GM12878 (cell line): ENCODE measurements around the gene CBLB. TPM values are rescaled to one million over a fixed set of nuclear protein-coding genes. Genes with fewer than 3 reads are reported as not detected.
A peak's percentile ranks its signal among the peaks of the same experiment; 100 is the strongest.

Experiments used
- BCL11A ChIP-seq: IDR thresholded peaks from 2 replicates; pipeline ENCODE4 v1.6.1; 2011; ENCODE audit warnings: low read depth, low read length
- CBX5 ChIP-seq: sonication (generic); IDR thresholded peaks from 2 replicates; pipeline ENCODE4 v1.6.1; 2016; ENCODE audit warnings: low read depth, moderate library complexity, mild to moderate bottlenecking, inconsistent platforms
- CHD2 ChIP-seq: IDR thresholded peaks from 2 replicates; pipeline ENCODE4 v1.6.1; 2011; ENCODE audit warnings: low read depth, low read length, improper control_type of control experiment, borderline replicate concordance
- CREM ChIP-seq: IDR thresholded peaks from 2 replicates; pipeline ENCODE4 v1.6.1; 2014; ENCODE audit warnings: antibody characterized with exemption, low read depth
- CTCF ChIP-seq, 3 experiments: IDR thresholded peaks in 2 of 3; conservative IDR thresholded peaks in 1 of 3; 2 replicates each; pipeline ENCODE4 v1.5.1; 2011; ENCODE audit warnings: low read depth in 3 of 3, low read length in 3 of 3, mild to moderate bottlenecking in 3 of 3, control low read depth in 2 of 3, moderate library complexity in 2 of 3, inconsistent platforms in 1 of 3, mixed read lengths in 1 of 3; ENCODE audit not compliant: control insufficient read depth in 2 of 3, insufficient read depth in 1 of 3; ENCODE audit errors: extremely low read depth in 1 of 3
- DPF2 ChIP-seq: fragments of 450-650 bp; IDR thresholded peaks from 2 replicates; pipeline ENCODE4 v1.6.1; 2017; ENCODE audit warnings: mild to moderate bottlenecking
- HCFC1 ChIP-seq: fragments of 150-350 bp; IDR thresholded peaks from 2 replicates; pipeline ENCODE4 v1.6.1; 2014; ENCODE audit warnings: low read length
- IRF4 ChIP-seq: IDR thresholded peaks from 2 replicates; pipeline ENCODE4 v1.6.1; 2011; ENCODE audit warnings: low read depth, low read length
- MAX ChIP-seq: IDR thresholded peaks from 2 replicates; pipeline ENCODE4 v1.6.1; 2012; ENCODE audit warnings: low read depth, low read length, improper control_type of control experiment
- MEF2A ChIP-seq: IDR thresholded peaks from 2 replicates; pipeline ENCODE4 v1.6.1; 2011; ENCODE audit warnings: low read depth, mild to moderate bottlenecking, low read length, moderate library complexity; ENCODE audit not compliant: insufficient read depth
- NBN ChIP-seq: fragments of 450-650 bp; IDR thresholded peaks from 2 replicates; pipeline ENCODE4 v1.6.1; 2016
- NKRF ChIP-seq: fragments of 450-650 bp; conservative IDR thresholded peaks from 2 replicates; pipeline ENCODE4 v1.6.1; 2017; ENCODE audit warnings: mild to moderate bottlenecking, moderate library complexity
- NRF1 ChIP-seq: conservative IDR thresholded peaks from 2 replicates; pipeline ENCODE4 v1.6.1; 2011; ENCODE audit warnings: mild to moderate bottlenecking, low read depth, low read length, improper control_type of control experiment
- POLR2AphosphoS5 ChIP-seq: IDR thresholded peaks from 2 replicates; pipeline ENCODE4 v1.6.1; 2011; ENCODE audit warnings: mild to moderate bottlenecking, low read length, inconsistent platforms
- RB1 ChIP-seq: fragments of 450-650 bp; formaldehyde crosslinking; IDR thresholded peaks from 2 replicates; pipeline ENCODE4 v1.6.1; 2017; ENCODE audit warnings: mild to moderate bottlenecking, borderline replicate concordance
- SUZ12 ChIP-seq: fragments of 200-600 bp; sonication (generic); IDR thresholded peaks from one replicate; pipeline ENCODE4 v1.6.1; 2018; ENCODE audit warnings: antibody characterized with exemption, mild to moderate bottlenecking; ENCODE audit not compliant: unreplicated experiment
- TARDBP ChIP-seq: IDR thresholded peaks from 2 replicates; pipeline ENCODE4 v1.6.1; 2016; ENCODE audit warnings: borderline replicate concordance
- TBL1XR1 ChIP-seq: IDR thresholded peaks from 2 replicates; pipeline ENCODE4 v1.6.1; 2012; ENCODE audit warnings: low read depth, low read length, improper control_type of control experiment
- TCF3 ChIP-seq: IDR thresholded peaks from 2 replicates; pipeline ENCODE4 v1.6.1; 2012; ENCODE audit warnings: low read depth, mild to moderate bottlenecking, low read length, borderline replicate concordance; ENCODE audit not compliant: insufficient read depth
- TCF7 ChIP-seq: IDR thresholded peaks from 2 replicates; pipeline ENCODE4 v1.6.1; 2014; ENCODE audit warnings: antibody characterized with exemption, borderline replicate concordance
- USF2 ChIP-seq: IDR thresholded peaks from 2 replicates; pipeline ENCODE4 v1.6.1; 2011; ENCODE audit warnings: low read depth, low read length, improper control_type of control experiment, borderline replicate concordance
- YBX1 ChIP-seq: fragments of 450-650 bp; IDR thresholded peaks from 2 replicates; pipeline ENCODE4 v1.6.1; 2016; ENCODE audit warnings: antibody characterized with exemption
- ZBTB11 ChIP-seq: fragments of 450-650 bp; formaldehyde crosslinking; IDR thresholded peaks from 2 replicates; pipeline ENCODE4 v1.5.0; 2022; ENCODE audit warnings: mild to moderate bottlenecking, missing genetic modification characterization
- ZNF384 ChIP-seq: IDR thresholded peaks from 2 replicates; pipeline ENCODE4 v1.6.1; 2012; ENCODE audit warnings: low read depth, mild to moderate bottlenecking, low read length, improper control_type of control experiment, borderline replicate concordance
- polyA plus RNA-seq, 11 experiments: library from polyadenylated mRNA; depleted of rRNA in 4 of 11; unstranded in 6 of 11; stranded (reverse) in 5 of 11; fragments of >200 nt; fragmentation: Nextera tagmentation in 4 of 11; fragmentation: Illumina TruSeq in 1 of 11; extraction: Ambion mirVana in 4 of 11; extraction: Trizol in 1 of 11; gene quantifications; 1 replicate in 1 of 11; 2 replicates in 10 of 11; pipeline versions ENCODE4 v1.2.1 to v1.2.3, GENCODE V29; 2011 to 2016; ENCODE audit warnings: inconsistent platforms in 2 of 11, missing spikeins in 2 of 11, low read depth in 1 of 11
- total RNA-seq, 4 experiments: library from RNA; depleted of rRNA in 3 of 4; stranded (reverse); fragments of >200 nt in 3 of 4; fragmentation: Illumina TruSeq in 1 of 4; extraction: Trizol in 1 of 4; gene quantifications; 2 replicates each; pipeline versions ENCODE4 v1.2.1 to v1.2.3, GENCODE V29; 2013 to 2021

CBLB gene
- total and polyA plus RNA-seq, 10 of the 15 experiments (the other 5 are each of a cell fraction or from before 2014, with no cell fraction given): 17.2 to 107 (median 41.9) TPM

GRCh38 chr3:105722943-105723556, 145.8 kb downstream of the CBLB start (continued):
- TF ChIP-seq SUZ12: no peak
- TF ChIP-seq NBN: peak; percentile 77; the same call in 1 of the 2 replicates
- TF ChIP-seq MAX: no peak
- no peak for TF ChIP-seq NKRF
- no peak for TF ChIP-seq YBX1
- no peak for TF ChIP-seq POLR2AphosphoS5
- peak; percentile 28; the same call in 1 of the 2 replicates for TF ChIP-seq RB1
- no peak for TF ChIP-seq ZBTB11 (CRISPR knock-in tag)
- no peak for TF ChIP-seq CTCF (IDR thresholded peaks at IDR 0.05 in 2 of 3, conservative IDR thresholded peaks at IDR 0.05 in 1 of 3; ENCODE audit: control insufficient read depth in 2 of 3, extremely low read depth in 1 of 3, insufficient read depth in 1 of 3, low read depth in 3 of 3, low read length in 3 of 3)
- TF ChIP-seq ZNF384: no peak
- peak; percentile 69; the same call in 1 of the 2 replicates for TF ChIP-seq BCL11A
- peak; percentile 82; the same call in 1 of the 2 replicates for TF ChIP-seq CREM
- TF ChIP-seq TARDBP: no peak
- peak; percentile 99 for TF ChIP-seq DPF2
- peak; percentile 84; the same call in 1 of the 2 replicates for TF ChIP-seq TBL1XR1
- peak; percentile 89; the same call in 1 of the 2 replicates for TF ChIP-seq CBX5
- TF ChIP-seq TCF3: no peak
- TF ChIP-seq MEF2A: 0 out of 2 replicates have a peak, but pooled peaks have one; percentile 66
- TF ChIP-seq USF2: no peak
- TF ChIP-seq TCF7: no peak
- peak; percentile 57; the same call in 1 of the 2 replicates for TF ChIP-seq CHD2
- TF ChIP-seq HCFC1: no peak
- peak; percentile 87 for TF ChIP-seq IRF4
- no peak for TF ChIP-seq NRF1
